Neural progenitor cell (in vitro differentiated cells): ENCODE data around the gene LTA. TPM values are rescaled to one million over a fixed set of nuclear protein-coding genes. Genes with fewer than 3 reads are reported as not detected.
A peak's percentile ranks its signal among the peaks of the same experiment; 100 is the strongest.

Experiments used
- DNase-seq: peaks from one replicate; pipeline ENCODE4 v3.0.0-alpha.2; 2016; ENCODE audit warnings: low spot score
- H2AFZ ChIP-seq: fragments of 200-600 bp; sonication (generic); replicated peaks from 2 replicates; pipeline ENCODE4 v1.6.1; 2016; ENCODE audit warnings: antibody characterized with exemption
- H3F3A ChIP-seq: fragments of 200-600 bp; sonication (generic); 2 replicates; pipeline ENCODE4 v1.6.1; 2016; ENCODE audit warnings: antibody characterized with exemption, low read depth
- H3K27ac ChIP-seq: fragments of 200-600 bp; sonication (generic); 2 replicates; pipeline ENCODE4 v1.5.1; 2016; ENCODE audit warnings: mild to moderate bottlenecking
- H3K27me3 ChIP-seq: fragments of 200-600 bp; sonication (generic); 2 replicates; pipeline ENCODE4 v1.6.1; 2016; ENCODE audit warnings: mild to moderate bottlenecking, moderate library complexity
- H3K36me3 ChIP-seq: fragments of 200-600 bp; sonication (generic); 2 replicates; pipeline ENCODE4 v1.5.1; 2016
- H3K4me1 ChIP-seq: fragments of 200-600 bp; sonication (generic); 2 replicates; pipeline ENCODE4 v1.6.1; 2016; ENCODE audit warnings: mixed run types
- H3K4me2 ChIP-seq: fragments of 200-600 bp; sonication (generic); 2 replicates; pipeline ENCODE4 v1.6.1; 2016
- H3K4me3 ChIP-seq: fragments of 200-600 bp; sonication (generic); 2 replicates; pipeline ENCODE4 v1.5.1; 2016
- H3K79me2 ChIP-seq: fragments of 200-600 bp; sonication (generic); 2 replicates; pipeline ENCODE4 v1.6.1; 2016; ENCODE audit warnings: low read depth
- H3K9ac ChIP-seq: fragments of 200-600 bp; sonication (generic); 2 replicates; pipeline ENCODE4 v1.6.1; 2016
- H3K9me3 ChIP-seq: fragments of 200-600 bp; sonication (generic); 2 replicates; pipeline ENCODE4 v1.5.1; 2016; ENCODE audit warnings: low read depth
- H4K20me1 ChIP-seq: fragments of 200-600 bp; sonication (generic); 2 replicates; pipeline ENCODE4 v1.6.1; 2016; ENCODE audit warnings: low read depth
- H3K27ac Mint-ChIP-seq: 3 replicates; pipeline ENCODE4 v1.8.0; 2021; ENCODE audit warnings: mixed read lengths
- H3K27me3 Mint-ChIP-seq: 2 replicates; pipeline ENCODE4 v1.8.0; 2022; ENCODE audit warnings: low read depth, mild to moderate bottlenecking, inconsistent platforms, moderate library complexity, mixed read lengths; ENCODE audit not compliant: insufficient read depth
- H3K36me3 Mint-ChIP-seq: 3 replicates; pipeline ENCODE4 v1.8.0; 2021; ENCODE audit warnings: mixed read lengths
- H3K4me1 Mint-ChIP-seq: 3 replicates; pipeline ENCODE4 v1.8.0; 2021; ENCODE audit warnings: mixed read lengths
- H3K4me3 Mint-ChIP-seq: 3 replicates; pipeline ENCODE4 v1.8.0; 2021; ENCODE audit warnings: mild to moderate bottlenecking, moderate library complexity, mixed read lengths
- H3K9me3 Mint-ChIP-seq: 3 replicates; pipeline ENCODE4 v1.8.0; 2020; ENCODE audit warnings: mixed read lengths
- EZH2 ChIP-seq: fragments of 200-600 bp; sonication (generic); IDR thresholded peaks from 2 replicates; pipeline ENCODE4 v1.6.1; 2017; ENCODE audit warnings: antibody characterized with exemption, mild to moderate bottlenecking, moderate library complexity
- EZH2phosphoT487 ChIP-seq: fragments of 200-600 bp; sonication (generic); IDR thresholded peaks from 2 replicates; pipeline ENCODE4 v1.6.1; 2017; ENCODE audit warnings: antibody characterized with exemption
- total RNA-seq: library from RNA; depleted of rRNA; stranded (reverse); fragments of >200 nt; gene quantifications from 2 replicates; pipeline ENCODE4 v1.2.3, GENCODE V29; 2015; ENCODE audit warnings: low replicate concordance
- TF ChIP-seq, protein P1 (sequence below): fragments of 200-600 bp; sonication (generic); IDR thresholded peaks from 2 replicates; pipeline ENCODE4 v1.5.1; 2017; ENCODE audit warnings: antibody characterized with exemption, mild to moderate bottlenecking

LTA gene
- total RNA-seq, 1 donor from 2014 or later: not detected

- no peak within 1 kb of the TSS for H3K4me3 Mint-ChIP-seq
Observed at GRCh38 chr6:31614684-31615578, 42.8 kb downstream of the LTA start, which contains the start of gene AIF1. AIF1 (plus strand) TSS chr6:31615234; CDS start chr6:31615330, 96 bp downstream.

GRCh38 chr6:31615748-31616147 is 43.7 kb downstream of the LTA start:
- Histone ChIP-seq H4K20me1 (no peaks in the 10 kb centered on the region), H3K9ac (no peak overlapping the region), H3F3A (peaks cover 20% of the 10 kb centered on the region), H3K27me3 (no peaks in the 10 kb centered on the region), H3K4me3 (no peak overlapping the region), H3K79me2 (peaks cover 7% of the 10 kb centered on the region), H3K27ac (no peak overlapping the region), H2AFZ (no peak overlapping the region), H3K4me1 (no peaks in the 10 kb centered on the region), H3K36me3 (no peaks in the 10 kb centered on the region), H3K4me2 (no peak overlapping the region), H3K9me3 (no peaks in the 10 kb centered on the region)
- DNase-seq: no peak
- Mint-ChIP-seq H3K9me3 (no peaks in the 10 kb centered on the region), H3K4me1 (peaks cover 16% of the 10 kb centered on the region), H3K27ac (no peak overlapping the region), H3K4me3 (no peak overlapping the region), H3K27me3 (peaks cover 4% of the 10 kb centered on the region), H3K36me3 (no peaks in the 10 kb centered on the region)
- TF ChIP-seq, protein P1, sequence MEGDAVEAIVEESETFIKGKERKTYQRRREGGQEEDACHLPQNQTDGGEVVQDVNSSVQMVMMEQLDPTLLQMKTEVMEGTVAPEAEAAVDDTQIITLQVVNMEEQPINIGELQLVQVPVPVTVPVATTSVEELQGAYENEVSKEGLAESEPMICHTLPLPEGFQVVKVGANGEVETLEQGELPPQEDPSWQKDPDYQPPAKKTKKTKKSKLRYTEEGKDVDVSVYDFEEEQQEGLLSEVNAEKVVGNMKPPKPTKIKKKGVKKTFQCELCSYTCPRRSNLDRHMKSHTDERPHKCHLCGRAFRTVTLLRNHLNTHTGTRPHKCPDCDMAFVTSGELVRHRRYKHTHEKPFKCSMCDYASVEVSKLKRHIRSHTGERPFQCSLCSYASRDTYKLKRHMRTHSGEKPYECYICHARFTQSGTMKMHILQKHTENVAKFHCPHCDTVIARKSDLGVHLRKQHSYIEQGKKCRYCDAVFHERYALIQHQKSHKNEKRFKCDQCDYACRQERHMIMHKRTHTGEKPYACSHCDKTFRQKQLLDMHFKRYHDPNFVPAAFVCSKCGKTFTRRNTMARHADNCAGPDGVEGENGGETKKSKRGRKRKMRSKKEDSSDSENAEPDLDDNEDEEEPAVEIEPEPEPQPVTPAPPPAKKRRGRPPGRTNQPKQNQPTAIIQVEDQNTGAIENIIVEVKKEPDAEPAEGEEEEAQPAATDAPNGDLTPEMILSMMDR: no peak
- TF ChIP-seq EZH2phosphoT487: no peak
- no peak for TF ChIP-seq EZH2

More at GRCh38 chr6:31614684-31615578, 42.8 kb downstream of the LTA start, which contains the start of gene AIF1:
- TF ChIP-seq EZH2phosphoT487: no peak
- no peak for TF ChIP-seq EZH2
- TF ChIP-seq, protein P1: no peak
- Histone ChIP-seq H3K79me2 (peaks cover 6% of the 10 kb centered on the region), H3K27me3 (no peaks in the 10 kb centered on the region), H3K9ac (no peak within 1 kb of the TSS), H3K4me3 (no peak within 1 kb of the TSS), H4K20me1 (no peaks in the 10 kb centered on the region), H3K9me3 (no peaks in the 10 kb centered on the region), H2AFZ (no peak within 1 kb of the TSS), H3K27ac (no peak within 1 kb of the TSS), H3F3A (peaks cover 15% of the 10 kb centered on the region), H3K4me1 (no peaks in the 10 kb centered on the region), H3K36me3 (no peaks in the 10 kb centered on the region), H3K4me2 (no peak within 1 kb of the TSS)
- DNase-seq: no peak
- H3K27me3 Mint-ChIP-seq: peaks cover 4% of the 10 kb centered on the region
- no peaks in the 10 kb centered on the region for H3K36me3 Mint-ChIP-seq
- H3K4me1 Mint-ChIP-seq: peaks cover 16% of the 10 kb centered on the region
- H3K27ac Mint-ChIP-seq: peak within 1 kb of the TSS; percentile 67
- no peaks in the 10 kb centered on the region for H3K9me3 Mint-ChIP-seq

DNA sequence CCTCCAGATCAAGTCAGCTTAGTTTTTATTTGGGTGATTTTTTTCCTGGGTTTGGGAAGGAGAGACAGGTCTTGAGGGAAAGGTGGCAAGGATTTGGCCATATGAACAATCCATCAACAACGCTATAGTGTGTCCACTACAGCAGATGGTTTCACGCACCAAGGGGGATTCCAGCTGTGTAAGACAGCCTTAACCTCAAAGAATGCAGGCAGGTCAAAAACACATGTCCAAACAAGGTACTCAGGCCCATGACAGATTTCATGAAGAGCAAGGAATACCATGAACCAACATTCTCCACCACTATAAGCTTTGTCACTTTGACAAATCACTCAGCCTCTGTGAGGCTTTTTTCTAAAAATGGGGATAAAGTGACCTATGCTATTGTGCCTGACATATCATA is 44.9 kb downstream of the LTA start:
- Mint-ChIP-seq H3K4me3 (no peak overlapping the region), H3K4me1 (peaks cover 21% of the 10 kb centered on the region), H3K9me3 (no peaks in the 10 kb centered on the region), H3K36me3 (no peaks in the 10 kb centered on the region), H3K27ac (peak overlapping the region; percentile 24), H3K27me3 (peaks cover 4% of the 10 kb centered on the region)
- TF ChIP-seq EZH2phosphoT487 (no peak), EZH2 (no peak)
- TF ChIP-seq, protein P1: no peak
- peaks cover 19% of the 10 kb centered on the region for H3K79me2 ChIP-seq
- H3K4me2 ChIP-seq: no peak overlapping the region
- peaks cover 26% of the 10 kb centered on the region for H3F3A ChIP-seq
- no peaks in the 10 kb centered on the region for H3K27me3 ChIP-seq
- peaks cover 1% of the 10 kb centered on the region for H4K20me1 ChIP-seq
- no peak overlapping the region for H2AFZ ChIP-seq
- no peak overlapping the region for H3K9ac ChIP-seq
- H3K4me3 ChIP-seq: no peak overlapping the region
- peaks cover under 1% of the 10 kb centered on the region for H3K4me1 ChIP-seq
- H3K27ac ChIP-seq: no peak overlapping the region
- H3K9me3 ChIP-seq: no peaks in the 10 kb centered on the region
- no peaks in the 10 kb centered on the region for H3K36me3 ChIP-seq
- DNase-seq: no peak
